HG02973 (cell line): ENCODE data around the gene IFNA4.
A peak's percentile ranks its signal among the peaks of the same experiment; 100 is the strongest.
"Not testable (repeated sequence)": the region's sequence is repeated elsewhere in the genome, so short reads cannot be mapped to it uniquely, and the experiment has no call there.

Source experiments
- ATAC-seq: cut with Tn5 transposase; IDR thresholded peaks from one replicate; pipeline ENCODE4 v1.9.1; 2021; ENCODE audit warnings: moderate library complexity; ENCODE audit not compliant: unreplicated experiment

The IFNA4 gene

GRCh38 chr9:21187487-21187886, at the start of gene IFNA4:
IFNA4 (minus strand) TSS chr9:21187587; CDS start chr9:21187531, 56 bp downstream.
- ATAC-seq, result not testable (repeated sequence)

- not testable (repeated sequence) for ATAC-seq
These were observed 49.0 kb upstream of the IFNA4 start for GRCh38 chr9:21236360-21236714.

DNA sequence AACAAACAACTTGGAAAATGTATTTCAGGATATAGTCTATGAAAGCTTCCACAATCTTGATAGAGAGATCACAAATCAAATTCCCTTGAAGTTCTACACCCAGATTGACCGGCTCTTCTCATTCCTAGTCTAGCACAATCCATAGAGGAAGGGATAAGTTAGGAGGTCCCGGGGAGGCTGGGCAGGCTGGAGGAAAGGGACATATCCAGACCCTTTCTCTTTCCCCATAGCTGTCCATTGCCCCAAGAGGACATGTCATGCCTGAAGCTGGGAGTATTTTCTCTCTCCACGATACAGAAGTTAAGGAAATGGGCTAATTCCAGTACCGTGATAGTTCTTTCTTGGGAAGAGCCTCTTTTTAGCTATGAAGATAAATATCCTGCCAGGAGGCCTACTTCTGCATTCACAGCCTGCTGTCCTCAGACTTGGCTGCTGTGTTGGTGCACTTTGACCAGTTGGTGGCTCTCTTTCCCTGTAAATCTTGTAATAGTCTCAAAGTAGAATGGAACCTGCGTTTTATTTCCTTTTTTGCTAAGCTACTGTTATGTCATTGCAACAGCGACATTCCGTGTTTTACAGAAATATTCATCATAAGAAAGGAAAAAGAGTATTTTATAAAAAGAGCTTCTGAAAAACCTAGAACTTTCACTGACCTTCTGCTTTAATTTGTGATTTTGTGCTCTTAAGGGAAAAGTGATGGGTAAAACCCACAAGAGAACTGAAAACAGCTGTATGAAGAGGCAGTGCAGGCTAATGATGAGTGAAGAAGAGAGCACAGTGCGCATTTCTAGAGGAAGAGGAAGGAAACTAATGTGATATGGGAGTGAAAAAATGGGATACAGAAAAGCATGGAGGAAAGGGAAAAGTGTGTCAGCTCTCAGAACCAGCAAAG, 48.3 kb upstream of the IFNA4 start:
- peak; percentile 82 for ATAC-seq

GRCh38 chr9:21234153-21234687, 46.8 kb upstream of the IFNA4 start:
- ATAC-seq, result no peak

- no peak for ATAC-seq
These were observed 45.9 kb upstream of the IFNA4 start for GRCh38 chr9:21233258-21233657.

GRCh38 chr9:21228122-21228521, 40.7 kb upstream of the IFNA4 start, which contains the start of gene IFNA17:
IFNA17 (minus strand) TSS chr9:21228222; CDS start chr9:21228173, 49 bp downstream.
- no peak for ATAC-seq

- ATAC-seq, result not testable (repeated sequence)
These were observed 29.8 kb upstream of the IFNA4 start, which contains the start of gene IFNA16 for GRCh38 chr9:21217211-21217610. IFNA16 (minus strand) TSS chr9:21217311; CDS start chr9:21217305, 6 bp downstream.

DNA sequence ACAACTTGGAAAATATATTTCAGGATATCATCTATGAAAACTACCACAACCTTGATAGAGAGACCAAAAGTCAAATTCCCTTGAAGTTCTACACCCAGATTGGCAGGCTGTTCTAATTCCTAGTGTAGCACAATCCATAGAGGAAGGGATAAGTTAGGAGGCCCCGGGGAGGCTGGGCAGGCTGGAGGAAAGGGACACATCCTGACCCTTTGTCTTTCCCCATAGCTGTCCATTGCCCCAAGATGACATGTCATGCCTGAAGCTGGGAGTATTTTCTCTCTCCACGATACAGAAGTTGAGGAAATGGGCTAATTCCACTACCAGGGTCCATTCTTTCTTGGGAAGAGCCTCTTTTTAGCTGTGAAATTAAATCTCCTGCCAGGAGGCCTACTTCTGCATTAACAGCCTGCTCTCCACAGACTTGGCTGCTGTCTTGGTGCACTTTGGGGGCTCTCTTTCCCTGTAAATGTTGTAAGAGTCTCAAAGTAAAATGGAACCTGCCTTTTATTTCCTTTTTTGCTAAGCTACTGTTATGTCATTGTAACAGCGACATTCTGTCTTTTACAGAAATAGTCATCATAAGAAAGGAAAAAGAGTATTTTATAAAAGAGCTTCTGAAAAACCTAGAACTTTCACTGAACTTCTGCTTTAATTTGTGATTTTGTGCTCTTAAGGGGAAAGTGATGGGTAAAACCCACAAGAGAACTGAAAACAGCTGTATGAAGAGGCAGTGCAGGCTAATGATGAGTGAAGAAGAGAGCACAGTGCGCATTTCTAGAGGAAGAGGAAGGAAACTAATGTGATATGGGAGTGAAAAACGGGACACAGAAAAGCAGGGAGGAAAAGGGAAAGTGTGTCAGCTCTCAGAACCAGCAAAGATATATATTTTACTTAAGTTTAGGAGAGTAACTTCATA, 26.3 kb upstream of the IFNA4 start:
- ATAC-seq, result peak; percentile 67

DNA sequence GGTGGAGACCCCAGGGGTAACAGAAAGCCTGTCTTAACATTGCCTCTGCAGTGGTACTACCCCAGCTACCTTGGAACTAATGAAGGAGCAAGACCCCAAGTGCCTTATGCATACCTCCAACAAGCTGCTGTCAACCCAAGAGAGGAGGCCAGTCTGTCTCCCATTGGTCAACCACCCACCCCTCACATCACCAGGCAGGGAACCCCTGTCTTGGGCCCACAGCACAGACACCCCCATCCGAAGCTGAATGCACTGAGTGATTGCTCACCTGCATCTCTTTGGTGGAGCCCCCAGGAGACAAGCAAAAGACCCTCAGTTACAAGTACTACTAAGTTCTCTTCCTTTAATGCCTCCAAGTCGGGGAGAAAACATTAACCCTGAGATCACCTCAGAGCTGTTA, 24.8 kb upstream of the IFNA4 start:
- not testable (repeated sequence) for ATAC-seq

- not testable (repeated sequence) for ATAC-seq
These were observed 23.4 kb upstream of the IFNA4 start for GRCh38 chr9:21210782-21211181.

DNA sequence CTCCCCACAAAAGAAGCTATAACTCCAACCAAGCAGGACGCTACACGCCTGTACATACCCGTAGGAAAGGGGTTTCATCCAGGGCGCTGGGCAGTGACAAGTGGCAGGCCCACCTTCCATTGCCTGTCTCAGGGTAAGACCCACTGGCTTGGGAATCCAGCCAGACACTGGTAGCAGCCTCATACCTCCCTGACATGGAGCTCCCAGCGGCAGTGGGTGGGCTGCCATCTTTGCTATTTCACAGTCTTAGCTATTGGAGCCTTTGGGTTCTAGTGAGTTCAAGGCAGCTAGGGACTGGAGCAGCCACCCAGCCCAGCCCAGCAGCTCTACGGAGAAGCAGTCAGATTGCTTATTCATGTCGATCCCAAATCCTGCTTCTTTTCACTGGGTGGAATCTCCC, 22.9 kb upstream of the IFNA4 start:
- ATAC-seq, result no peak

DNA sequence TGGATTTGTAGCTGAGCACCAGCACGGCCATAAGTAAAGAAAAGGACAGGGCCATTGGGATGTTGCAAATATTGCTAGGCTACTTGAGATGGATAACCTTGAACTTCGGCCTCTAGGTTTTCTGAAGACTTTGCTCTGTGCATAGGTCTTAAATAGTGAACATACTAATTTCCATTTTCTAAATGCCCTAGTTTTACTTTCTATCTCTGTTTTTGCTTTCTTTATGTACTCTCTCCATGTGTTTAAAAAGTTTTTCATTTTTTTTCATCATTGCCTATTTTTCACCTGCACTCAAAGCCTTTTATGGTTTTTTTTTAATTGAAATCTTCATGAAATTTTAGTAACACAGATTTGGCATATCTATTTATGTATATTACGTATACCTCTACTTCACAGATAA, 19.7 kb upstream of the IFNA4 start, which contains the start of gene IFNA10:
Gene IFNA10 (minus strand): TSS at position 101 of the 400 bp plus-strand sequence. CDS start 46 bp downstream, at position 55.
- ATAC-seq, result not testable (repeated sequence)

- ATAC-seq, result no peak
These were observed 17.8 kb upstream of the IFNA4 start for GRCh38 chr9:21205204-21205603.

DNA sequence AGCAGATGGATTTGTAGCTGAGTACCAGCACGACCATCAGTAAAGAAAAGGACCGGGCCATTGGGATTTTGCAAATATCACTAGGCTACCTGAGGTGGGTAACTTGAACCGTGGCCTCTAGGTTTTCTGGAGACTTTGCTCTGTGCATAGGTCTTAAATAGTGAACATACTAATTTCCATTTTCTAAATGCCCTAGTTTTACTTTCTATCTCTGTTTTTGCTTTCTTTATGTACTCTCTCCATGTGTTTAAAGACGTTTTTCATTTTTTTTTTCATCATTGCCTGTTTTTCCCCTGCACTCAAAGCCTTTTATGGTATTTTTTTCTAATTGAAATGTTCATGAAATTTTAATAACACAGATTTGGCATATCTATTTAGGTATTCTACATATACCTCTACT, 14.7 kb upstream of the IFNA4 start, which contains the start of gene IFNA7:
Gene IFNA7 (minus strand): TSS at position 101 of the 400 bp plus-strand sequence. CDS start 40 bp downstream, at position 61.
- not testable (repeated sequence) for ATAC-seq

- ATAC-seq, result peak; percentile 92
These were observed 7.7 kb upstream of the IFNA4 start for GRCh38 chr9:21194867-21195776.

- peak; percentile 94 for ATAC-seq
These were observed 4.3 kb downstream of the IFNA4 start for GRCh38 chr9:21182810-21183736.

- no peak for ATAC-seq
These were observed 12.7 kb downstream of the IFNA4 start for GRCh38 chr9:21174671-21175070.

GRCh38 chr9:21172156-21172555, 15.2 kb downstream of the IFNA4 start:
- no peak for ATAC-seq

- ATAC-seq, result no peak
These were observed 16.0 kb downstream of the IFNA4 start for GRCh38 chr9:21171351-21171750.
